Epidermal melanocyte (primary cell): Measurements from ENCODE around the gene PPL.

Experiments
- DNase-seq: peaks from one replicate; pipeline ENCODE4 v3.0.0; 2011; ENCODE audit warnings: low spot score; ENCODE audit not compliant: insufficient read length

PPL gene

DNA sequence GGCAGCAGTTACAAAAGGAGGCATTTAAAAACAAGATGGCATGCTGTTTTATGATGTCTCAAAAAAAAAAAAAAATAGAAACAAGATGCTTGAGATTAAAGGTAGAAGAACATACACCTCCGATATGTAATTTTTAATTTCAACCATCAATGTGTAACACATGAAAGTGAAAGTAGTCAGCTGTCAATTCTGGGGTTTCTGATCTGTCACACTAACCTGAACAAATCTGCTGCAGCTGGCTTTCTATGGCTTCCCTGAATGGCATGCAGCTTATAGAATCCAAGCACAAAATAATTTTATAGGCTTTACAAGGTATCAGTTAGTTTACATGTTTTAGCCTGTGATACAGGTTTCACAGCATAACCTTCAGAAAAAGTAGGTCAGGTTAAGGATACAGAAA lies 103.4 kb downstream of the PPL start:
- no peak for DNase-seq

DNA sequence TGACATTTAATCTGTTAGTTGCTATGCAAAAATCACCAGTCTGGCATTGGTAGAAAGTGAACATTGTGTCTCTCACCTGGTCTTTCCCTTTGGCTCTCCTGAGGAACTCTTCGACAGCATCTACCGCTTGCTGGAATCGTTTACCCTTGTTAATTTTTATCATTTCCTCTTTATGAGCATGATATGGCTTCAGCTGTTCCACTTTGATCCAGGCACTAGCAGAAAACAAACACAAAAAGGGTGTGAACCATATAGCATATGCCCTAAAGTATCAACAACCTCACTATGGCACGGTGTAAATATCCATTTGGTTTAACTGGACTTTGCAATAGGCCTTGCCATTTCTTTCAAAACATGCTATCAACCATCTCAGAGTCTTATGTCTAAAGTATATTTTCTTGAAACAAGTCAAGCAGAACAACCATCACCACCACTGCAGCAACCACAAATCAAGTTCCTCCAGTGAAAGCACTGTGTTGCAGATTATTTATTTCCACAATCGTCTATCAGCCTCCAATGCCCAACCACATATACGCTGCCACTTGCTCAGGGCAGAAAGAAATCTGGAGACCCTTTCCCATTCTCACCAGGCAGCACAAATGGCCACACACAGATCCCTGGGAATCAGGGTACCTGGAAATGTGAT lies 104.1 kb downstream of the PPL start:
- no peak for DNase-seq
